NK-92 (cell line): ENCODE results near the gene RP9.
A peak's percentile ranks its signal among the peaks of the same experiment; 100 is the strongest.

Experiments used
- DNase-seq: peaks from one replicate; lab custom pipeline; 2025; ENCODE audit not compliant: unreplicated experiment; lab: John Stamatoyannopoulos, UW

Gene RP9, protein sequence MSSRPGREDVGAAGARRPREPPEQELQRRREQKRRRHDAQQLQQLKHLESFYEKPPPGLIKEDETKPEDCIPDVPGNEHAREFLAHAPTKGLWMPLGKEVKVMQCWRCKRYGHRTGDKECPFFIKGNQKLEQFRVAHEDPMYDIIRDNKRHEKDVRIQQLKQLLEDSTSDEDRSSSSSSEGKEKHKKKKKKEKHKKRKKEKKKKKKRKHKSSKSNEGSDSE

DNA sequence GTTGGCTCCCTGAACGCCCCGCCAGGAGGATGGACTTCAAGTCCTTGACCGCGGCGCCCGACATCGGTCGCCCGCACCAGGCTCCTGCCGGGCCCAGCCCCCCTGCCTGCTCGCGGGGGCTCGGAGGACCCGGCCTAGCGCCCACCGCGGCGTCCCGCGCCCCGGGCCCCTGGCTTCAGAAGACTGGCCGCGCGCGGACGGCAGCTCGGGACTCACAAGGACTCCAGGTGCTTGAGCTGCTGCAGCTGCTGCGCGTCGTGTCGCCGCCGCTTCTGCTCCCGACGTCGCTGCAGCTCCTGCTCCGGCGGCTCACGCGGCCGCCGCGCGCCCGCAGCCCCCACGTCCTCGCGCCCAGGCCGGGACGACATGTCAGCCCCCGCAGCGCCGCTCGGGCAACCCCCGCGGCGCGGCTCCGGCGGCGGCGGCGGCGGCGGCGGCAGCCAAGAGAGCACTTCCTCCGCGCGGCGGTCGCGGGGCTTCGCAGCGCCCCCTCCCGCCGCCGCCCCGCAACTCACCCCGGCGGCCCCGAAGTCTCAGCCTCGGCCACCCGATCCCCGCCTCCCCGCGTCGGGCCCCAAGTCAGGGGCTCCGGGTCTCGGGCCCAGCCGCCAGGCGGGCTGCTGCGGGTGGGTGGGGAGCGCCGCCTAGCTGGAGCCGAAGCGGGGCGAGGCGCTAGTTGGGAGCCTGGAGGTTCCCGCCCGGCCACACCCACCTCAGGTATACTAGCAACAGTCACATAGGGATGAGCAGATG lies at the start of gene RP9:
TSS of gene RP9 (minus strand) at position 400 of the 753 bp plus-strand sequence. CDS start at position 368, 32 bp downstream.
- no peak for DNase-seq

GRCh38 chr7:33157781-33158180 lies 48.6 kb upstream of the RP9 start:
- DNase-seq, result no peak

- no peak for DNase-seq
Observed at GRCh38 chr7:33157311-33157710, 48.1 kb upstream of the RP9 start.

GRCh38 chr7:33156441-33156840 lies 47.2 kb upstream of the RP9 start:
- no peak for DNase-seq

DNA sequence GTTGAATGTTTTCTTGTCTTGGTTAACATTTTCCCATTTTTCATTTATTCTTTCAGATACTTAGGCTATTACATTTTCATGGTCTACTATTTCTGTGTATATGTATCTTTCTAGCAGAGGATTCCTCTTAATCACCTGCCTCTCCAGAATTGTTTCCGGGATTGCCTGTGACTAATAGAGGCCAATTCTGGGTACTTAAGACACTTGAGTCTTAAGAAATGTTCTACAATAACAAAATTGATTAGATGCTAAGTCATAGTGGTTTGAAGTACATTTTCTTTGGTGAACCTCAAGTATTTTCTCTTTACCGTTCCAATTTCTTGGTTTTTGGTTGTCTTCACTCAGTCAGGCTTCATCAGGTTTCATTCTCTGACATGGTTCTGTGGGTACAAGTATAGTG lies 46.6 kb upstream of the RP9 start:
- DNase-seq, result no peak

DNA sequence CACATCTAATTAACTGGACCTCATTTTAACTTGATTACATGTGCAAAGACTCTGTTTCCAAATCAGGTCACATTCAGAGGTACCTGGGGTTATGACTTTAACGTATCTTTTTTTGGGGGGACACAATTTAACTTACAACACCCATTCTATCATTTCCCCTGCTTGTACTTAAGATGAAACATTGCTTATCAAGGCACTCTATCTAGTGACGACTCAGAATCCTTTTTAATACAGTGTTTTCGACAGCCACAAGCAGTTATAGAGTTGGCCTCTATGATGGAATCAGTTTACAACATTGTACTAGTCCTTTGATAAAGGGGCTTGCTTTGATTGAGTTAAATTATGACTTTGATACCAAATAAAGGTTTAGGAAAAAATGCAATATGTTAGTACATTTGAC lies 42.9 kb upstream of the RP9 start:
- no peak for DNase-seq

DNA sequence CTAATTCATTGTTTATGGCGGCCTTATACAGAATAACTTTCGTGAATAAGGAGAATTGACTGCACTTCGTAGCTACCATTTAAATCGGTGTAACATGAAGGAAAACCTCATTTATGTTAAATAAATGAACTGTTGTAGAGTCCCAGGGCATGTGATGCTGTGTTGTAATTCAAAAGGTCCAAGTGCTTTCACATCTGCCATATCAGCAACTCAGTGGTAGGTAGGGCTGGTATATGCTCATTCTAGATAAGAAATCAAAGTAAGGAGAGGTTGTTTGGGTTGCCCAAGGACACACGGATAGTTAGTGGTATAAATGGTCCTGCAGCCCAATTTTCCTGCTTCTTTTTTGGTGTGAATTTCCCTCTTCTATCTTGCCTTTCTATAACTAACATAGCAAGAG lies 36.0 kb upstream of the RP9 start:
- no peak for DNase-seq

DNA sequence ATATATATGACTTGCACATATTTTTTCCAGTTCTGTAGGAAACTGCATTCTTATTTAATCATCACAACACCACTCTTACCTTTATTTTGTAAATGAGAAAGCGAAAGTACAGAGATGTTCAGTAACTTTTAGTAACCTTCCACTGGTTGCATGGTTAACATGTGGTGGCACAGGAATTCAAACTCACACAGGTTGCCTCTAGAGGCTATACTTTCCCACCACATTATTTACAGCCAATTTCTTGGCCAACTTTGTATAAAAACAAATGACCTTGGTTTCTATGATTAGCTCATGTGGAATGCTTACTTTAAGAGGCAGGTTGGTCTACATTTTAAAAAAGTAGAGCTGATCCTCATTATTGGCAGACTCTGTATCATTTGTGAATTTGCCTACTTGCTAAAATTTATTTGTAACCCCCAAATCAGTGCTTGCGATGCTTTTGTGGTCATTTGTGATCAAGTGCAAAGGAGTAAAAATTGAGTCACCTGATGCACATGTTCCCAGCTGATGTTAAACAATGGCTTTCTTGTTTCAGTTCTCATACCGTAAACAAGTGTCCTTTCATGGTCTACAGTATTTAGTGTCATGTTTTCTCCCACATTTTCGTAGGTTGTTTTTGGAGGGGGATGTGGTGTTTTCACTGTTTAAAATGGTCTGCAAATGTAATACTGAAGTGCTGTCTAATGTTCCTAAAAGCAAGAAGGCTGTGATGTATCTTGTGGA lies 35.0 kb upstream of the RP9 start:
- DNase-seq, result no peak

DNA sequence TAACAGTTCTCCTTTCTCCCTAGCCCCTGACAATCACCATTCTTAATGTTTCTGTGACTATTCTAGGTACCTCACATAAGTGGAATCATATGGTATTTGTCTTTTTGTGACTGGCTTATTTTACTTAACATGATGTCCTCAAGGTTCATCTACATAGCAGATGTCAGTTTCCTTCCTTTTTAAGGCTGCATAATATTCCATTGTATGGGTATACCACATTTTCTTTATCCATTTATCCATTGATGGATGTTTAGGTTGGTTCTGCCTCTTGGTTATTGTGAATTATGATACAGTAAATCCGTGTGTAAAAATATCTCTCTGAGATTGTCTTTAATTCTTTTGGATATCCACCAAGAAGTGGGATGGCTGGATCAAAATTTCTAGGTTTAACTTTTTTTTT lies 33.4 kb upstream of the RP9 start:
- no peak for DNase-seq

DNA sequence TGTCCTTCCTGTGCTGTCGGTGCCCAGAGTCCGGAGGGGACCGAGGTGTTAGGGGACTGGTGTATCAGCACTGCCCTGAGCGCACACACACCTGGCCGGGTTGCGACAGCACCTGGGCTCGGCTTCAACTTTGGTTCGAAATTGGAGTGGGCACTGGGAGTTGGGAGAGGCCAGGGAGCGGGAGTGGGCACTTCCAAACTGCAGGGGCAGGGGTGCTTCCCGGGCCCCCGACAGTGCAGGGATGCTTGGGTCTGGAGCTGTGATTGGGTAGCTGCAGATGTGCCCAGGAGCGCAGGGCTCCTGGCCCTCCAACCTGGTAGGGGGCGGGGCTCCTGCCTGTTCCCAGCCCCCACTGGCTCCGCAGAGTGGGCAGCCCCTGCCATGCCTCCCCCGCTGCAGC lies 27.9 kb upstream of the RP9 start:
- DNase-seq, result no peak

GRCh38 chr7:33130184-33130583 lies 21.0 kb upstream of the RP9 start:
- DNase-seq, result no peak

DNA sequence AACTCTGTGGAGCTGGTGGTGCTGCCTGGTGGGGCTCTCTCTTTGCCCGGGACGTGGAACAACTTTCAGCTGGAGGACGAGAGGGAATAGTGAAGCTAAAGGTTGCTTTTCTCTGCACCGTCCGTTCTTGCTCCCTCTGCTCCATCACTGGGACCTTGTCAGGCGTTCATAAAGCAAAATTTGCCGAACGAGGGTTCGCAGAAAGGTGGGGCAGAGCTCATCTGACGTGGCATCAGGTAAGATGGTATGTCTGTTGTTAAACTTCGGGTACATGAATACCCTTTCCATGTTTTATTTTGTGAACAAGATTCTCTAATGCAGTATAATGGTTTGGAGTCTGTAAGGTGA lies 20.6 kb upstream of the RP9 start:
- no peak for DNase-seq

GRCh38 chr7:33128990-33129805 lies 20.0 kb upstream of the RP9 start, which contains the start of gene BBS9:
TSS of gene BBS9 (plus strand) at chr7:33129564. CDS start at chr7:33146253, 16,689 bp downstream.
- DNase-seq, result peak; percentile 70

DNA sequence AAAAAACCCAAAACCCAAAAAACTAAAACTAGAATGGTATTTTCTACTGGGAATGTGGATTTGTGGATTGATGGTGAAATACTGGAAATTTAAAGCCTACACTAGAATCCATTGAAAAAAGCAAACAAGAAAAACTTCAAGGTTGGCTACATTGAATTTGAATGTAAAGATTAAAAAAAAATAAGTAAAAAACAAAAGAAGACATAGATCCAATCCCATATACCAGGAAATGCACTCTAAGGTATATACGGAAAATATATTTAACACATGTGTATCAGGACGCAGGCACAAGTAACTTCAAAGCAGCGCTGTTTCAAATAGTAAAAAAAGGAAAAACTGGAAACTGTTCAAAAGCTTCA lies 19.4 kb upstream of the RP9 start:
- DNase-seq, result no peak

- no peak for DNase-seq
Observed at GRCh38 chr7:33127085-33127484, 17.9 kb upstream of the RP9 start.

DNA sequence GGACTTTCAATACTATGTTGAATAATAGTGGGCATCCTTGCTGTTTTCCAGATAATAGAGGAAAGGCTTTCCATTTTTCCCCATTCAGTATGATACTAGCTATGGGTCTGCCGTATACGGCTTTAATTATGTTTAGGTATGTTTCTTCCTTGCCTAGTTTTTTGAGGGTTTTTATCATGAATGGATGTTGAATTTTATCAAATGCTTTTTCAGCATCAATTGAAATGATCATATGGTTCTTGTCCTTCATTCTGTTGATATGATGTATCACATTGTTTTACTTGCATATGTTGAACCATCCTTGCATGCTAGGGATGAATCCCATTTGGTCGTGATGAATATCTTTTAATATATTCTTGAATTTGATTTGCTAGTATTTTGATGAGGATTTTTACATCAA lies 9.2 kb upstream of the RP9 start:
- no peak for DNase-seq

GRCh38 chr7:33114976-33115375 lies 5.8 kb upstream of the RP9 start:
- DNase-seq, result no peak

GRCh38 chr7:33111614-33112013 lies 2.4 kb upstream of the RP9 start:
- DNase-seq, result no peak

- DNase-seq, result no peak
Observed at GRCh38 chr7:33109758-33110238, 594 bp upstream of the RP9 start.

- DNase-seq, result no peak
Observed at GRCh38 chr7:33108554-33109004, 625 bp downstream of the RP9 start.
